GM12872 (cell line): Measurements from ENCODE around the gene IL13RA2.

ENCODE experiments used
- TF ChIP-seq, protein P1 (sequence below): IDR thresholded peaks from 3 replicates; pipeline ENCODE4 v1.5.1; 2011; ENCODE audit warnings: low read depth, mild to moderate bottlenecking, low read length, moderate library complexity; ENCODE audit not compliant: insufficient read depth

Gene IL13RA2, protein sequence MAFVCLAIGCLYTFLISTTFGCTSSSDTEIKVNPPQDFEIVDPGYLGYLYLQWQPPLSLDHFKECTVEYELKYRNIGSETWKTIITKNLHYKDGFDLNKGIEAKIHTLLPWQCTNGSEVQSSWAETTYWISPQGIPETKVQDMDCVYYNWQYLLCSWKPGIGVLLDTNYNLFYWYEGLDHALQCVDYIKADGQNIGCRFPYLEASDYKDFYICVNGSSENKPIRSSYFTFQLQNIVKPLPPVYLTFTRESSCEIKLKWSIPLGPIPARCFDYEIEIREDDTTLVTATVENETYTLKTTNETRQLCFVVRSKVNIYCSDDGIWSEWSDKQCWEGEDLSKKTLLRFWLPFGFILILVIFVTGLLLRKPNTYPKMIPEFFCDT

DNA sequence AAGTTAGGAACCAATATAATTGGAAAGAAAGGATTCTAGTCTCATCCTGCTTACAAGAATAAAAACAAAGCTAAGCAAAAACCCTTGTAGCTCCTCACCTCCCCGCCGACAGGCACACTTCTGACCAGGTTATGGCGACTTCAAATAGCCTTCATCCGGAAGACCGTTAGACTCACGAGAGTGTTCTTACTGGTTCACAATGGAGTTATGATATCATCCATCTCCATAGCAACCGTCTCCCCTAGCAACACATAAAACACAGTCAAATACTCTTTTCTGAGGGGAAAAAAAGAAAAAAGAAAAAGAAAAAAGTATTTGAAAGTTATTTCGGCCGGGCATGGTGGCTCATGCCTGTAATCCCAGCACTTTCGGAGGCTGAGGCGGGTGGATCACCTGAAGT, at the start of gene IL13RA2:
Gene IL13RA2 (minus strand): TSS at position 162 of the 400 bp plus-strand sequence. CDS start 347 bp downstream, outside the sequence.
- TF ChIP-seq, protein P1, sequence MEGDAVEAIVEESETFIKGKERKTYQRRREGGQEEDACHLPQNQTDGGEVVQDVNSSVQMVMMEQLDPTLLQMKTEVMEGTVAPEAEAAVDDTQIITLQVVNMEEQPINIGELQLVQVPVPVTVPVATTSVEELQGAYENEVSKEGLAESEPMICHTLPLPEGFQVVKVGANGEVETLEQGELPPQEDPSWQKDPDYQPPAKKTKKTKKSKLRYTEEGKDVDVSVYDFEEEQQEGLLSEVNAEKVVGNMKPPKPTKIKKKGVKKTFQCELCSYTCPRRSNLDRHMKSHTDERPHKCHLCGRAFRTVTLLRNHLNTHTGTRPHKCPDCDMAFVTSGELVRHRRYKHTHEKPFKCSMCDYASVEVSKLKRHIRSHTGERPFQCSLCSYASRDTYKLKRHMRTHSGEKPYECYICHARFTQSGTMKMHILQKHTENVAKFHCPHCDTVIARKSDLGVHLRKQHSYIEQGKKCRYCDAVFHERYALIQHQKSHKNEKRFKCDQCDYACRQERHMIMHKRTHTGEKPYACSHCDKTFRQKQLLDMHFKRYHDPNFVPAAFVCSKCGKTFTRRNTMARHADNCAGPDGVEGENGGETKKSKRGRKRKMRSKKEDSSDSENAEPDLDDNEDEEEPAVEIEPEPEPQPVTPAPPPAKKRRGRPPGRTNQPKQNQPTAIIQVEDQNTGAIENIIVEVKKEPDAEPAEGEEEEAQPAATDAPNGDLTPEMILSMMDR, result no peak

DNA sequence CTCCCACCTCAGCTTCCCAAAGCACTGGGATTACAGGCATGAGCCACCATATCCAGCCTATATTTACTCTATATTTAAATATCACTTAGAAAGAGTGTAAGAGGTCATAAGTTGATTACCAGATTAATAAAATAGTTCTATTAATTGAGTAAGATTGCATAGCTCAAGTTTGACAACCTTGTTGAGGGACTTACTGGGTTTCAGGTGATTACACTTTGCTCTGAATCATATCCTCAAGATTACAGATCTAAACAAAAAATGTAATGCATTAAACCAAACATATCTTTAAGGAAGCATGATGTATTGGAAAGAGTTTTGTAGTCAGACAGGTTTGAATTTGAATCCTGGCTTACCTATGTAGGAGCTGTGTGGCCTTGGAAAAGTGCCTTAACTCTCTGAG, 47.9 kb upstream of the IL13RA2 start:
- TF ChIP-seq, protein P1, result no peak

DNA sequence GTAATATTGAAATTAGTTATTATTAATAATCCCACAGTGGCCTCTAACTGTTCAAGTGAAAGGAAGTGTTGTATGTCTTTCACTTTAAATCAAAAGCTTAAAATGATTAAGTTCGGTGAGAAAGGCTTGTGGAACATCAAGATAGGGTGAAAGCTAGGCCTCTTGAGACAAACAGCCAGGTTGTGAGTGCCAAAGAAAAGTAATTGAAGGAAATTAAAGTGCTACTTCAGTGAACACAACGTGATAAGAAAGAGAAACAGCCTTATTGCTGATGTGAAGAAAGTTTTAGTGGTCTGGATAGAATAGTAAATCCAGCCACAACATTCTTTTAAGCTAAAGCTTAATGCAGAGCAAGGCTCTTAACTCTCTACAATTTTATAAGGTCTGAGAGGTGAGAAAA, 42.6 kb upstream of the IL13RA2 start:
- TF ChIP-seq, protein P1, result no peak

DNA sequence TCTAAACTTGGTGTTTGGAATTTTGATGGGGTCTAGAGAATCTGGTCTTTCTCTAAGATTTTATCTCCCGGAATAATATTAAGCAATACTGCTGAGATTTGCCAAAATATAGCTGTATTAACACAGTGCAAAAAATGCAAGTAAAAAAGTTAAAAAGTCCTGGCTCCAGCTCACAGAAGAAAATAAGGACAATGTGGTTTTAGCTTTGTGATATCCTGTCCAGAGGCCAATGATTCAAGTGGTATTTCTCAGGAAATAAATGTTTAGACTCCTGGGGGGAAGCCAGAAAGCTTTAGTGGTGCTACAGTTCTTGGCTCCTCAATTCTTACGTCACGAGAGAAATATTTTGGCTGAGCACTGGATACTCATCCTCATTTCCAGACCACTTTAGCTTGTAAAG, 40.9 kb upstream of the IL13RA2 start:
- TF ChIP-seq, protein P1, result no peak

DNA sequence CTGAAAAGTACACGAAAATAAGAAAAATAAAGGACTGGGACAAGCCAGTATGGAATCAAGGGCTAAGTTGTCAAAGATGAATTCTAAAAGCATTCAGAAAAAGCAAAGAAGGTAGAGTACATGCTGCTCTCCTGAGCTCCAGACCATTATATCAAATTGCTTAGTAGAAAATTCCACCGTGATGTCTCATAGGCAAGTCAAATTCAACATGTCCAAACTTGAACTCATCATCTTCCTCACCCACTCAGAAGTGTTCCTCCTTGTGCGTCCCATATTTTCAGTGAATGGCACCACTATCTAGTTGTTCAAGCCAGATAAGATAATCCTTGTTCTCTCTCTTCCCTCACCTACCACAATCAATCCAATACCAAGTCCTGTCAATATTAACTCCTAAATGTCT, 37.5 kb upstream of the IL13RA2 start:
- TF ChIP-seq, protein P1, result no peak

DNA sequence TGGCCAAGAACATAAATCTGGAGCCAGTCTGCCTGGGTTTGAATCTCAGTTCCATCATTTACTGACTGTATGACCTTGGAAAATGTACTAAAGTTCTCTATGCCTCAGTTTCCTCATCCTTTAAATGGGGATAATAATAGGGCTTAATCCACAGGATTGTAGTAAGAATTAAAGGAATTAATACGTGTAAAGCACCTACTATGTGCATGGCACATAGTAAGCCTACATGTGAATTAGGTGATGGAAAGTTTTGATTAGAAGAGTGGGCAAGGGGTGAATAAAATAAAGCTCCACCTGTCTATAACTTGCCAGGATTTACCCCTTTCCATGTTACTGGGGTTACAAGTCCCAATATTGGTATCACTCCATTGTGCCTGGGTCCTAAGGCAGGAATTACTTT, 35.8 kb upstream of the IL13RA2 start:
- TF ChIP-seq, protein P1, result no peak

DNA sequence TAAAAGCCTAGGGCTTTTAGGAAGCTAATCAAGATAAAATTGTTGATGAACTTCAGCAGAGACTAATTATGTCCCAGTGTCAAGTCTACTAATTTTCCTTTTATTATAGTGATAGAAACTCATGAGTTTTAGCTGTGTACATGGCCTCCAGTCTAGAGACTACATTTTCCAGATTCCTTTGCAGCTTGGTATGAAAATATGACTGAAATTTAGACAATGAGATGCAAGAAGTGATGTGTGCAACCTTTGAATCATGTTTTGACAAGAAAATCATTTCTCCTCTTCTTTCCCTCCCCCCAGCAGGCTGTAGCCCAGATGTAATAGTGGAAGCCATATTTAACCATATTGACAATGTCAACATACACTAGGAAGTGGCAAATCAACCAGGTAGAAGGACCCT, 30.3 kb upstream of the IL13RA2 start:
- TF ChIP-seq, protein P1, result no peak

DNA sequence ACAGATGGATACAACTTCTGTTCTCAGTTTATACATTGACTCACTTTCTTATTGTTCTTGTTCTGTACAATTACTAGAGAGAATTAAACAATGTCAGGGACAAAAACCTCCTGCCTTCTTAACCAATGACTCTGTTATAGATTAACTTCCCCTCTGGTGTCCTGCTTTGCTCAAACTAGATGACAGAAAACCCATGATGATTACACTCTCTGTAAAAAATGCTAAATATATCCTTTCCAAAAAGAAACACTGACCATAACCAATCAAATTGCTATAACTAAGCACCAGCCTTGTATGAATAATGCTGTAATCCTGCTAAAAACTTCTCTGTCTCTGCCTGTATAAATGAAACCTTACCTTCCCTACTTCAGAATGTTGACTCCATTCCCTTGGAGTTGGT, 29.8 kb upstream of the IL13RA2 start:
- TF ChIP-seq, protein P1, result no peak
